K562 (cell line): ENCODE measurements around the gene FRMPD4.

Experiments
- BMI1 ChIP-seq: fragments of 150-350 bp; IDR thresholded peaks from 2 replicates; pipeline ENCODE4 v1.6.1; 2014; ENCODE audit warnings: low read length
- CBX3 ChIP-seq, 2 experiments: IDR thresholded peaks; 1 replicate in 1 of 2; 2 replicates in 1 of 2; pipeline ENCODE4 v1.6.1; 2012; ENCODE audit warnings: inconsistent platforms in 2 of 2, low read length in 2 of 2, borderline replicate concordance in 1 of 2, control low read depth in 1 of 2
- CHD2 ChIP-seq: IDR thresholded peaks from 2 replicates; pipeline ENCODE4 v1.6.1; 2011; ENCODE audit warnings: low read depth, low read length
- ZNF165 ChIP-seq: fragments of 250-450 bp; sonication (Bioruptor Pico); IDR thresholded peaks from 2 replicates; pipeline ENCODE4 v1.4.0; 2020; ENCODE audit warnings: borderline replicate concordance
- TF ChIP-seq, protein P1 (sequence below): sonication (generic); formaldehyde crosslinking; IDR thresholded peaks from 2 replicates; pipeline ENCODE4 v1.8.1; 2023; ENCODE audit warnings: mild to moderate bottlenecking, missing genetic modification reagents
- TF ChIP-seq, protein P2 (sequence below): fragments of 250-450 bp; sonication (Bioruptor Pico); IDR thresholded peaks from 2 replicates; pipeline ENCODE4 v1.6.1; 2021; ENCODE audit warnings: mild to moderate bottlenecking

DNA sequence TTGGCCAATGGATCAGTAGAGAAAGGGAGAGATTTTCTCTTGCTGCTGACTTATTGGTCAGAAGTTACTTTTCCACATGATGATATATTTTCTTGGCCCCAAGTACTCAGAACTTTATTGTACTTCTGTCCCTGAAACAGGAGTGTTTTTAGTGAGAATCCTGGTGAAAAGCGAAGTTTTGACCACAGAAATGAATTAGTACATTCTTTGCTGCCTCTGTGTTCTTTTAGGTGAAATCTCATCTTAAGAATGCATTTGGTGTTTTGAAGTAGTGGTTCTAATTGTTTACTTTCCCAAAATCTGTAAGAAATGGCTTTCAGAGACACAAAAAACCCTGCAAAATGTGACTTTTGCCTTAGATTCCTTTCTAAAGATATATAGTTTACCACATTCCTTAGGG is 240.4 kb downstream of the FRMPD4 start:
- TF ChIP-seq CBX3 (IDR thresholded peaks at IDR 0.05; ENCODE audit: borderline replicate concordance in 1 of 2, low read length in 2 of 2) = no peak
- TF ChIP-seq ZNF165 = no peak
- TF ChIP-seq, protein P1, sequence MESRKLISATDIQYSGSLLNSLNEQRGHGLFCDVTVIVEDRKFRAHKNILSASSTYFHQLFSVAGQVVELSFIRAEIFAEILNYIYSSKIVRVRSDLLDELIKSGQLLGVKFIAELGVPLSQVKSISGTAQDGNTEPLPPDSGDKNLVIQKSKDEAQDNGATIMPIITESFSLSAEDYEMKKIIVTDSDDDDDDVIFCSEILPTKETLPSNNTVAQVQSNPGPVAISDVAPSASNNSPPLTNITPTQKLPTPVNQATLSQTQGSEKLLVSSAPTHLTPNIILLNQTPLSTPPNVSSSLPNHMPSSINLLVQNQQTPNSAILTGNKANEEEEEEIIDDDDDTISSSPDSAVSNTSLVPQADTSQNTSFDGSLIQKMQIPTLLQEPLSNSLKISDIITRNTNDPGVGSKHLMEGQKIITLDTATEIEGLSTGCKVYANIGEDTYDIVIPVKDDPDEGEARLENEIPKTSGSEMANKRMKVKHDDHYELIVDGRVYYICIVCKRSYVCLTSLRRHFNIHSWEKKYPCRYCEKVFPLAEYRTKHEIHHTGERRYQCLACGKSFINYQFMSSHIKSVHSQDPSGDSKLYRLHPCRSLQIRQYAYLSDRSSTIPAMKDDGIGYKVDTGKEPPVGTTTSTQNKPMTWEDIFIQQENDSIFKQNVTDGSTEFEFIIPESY (CRISPR knock-in tag) = no peak
- no peak for TF ChIP-seq CHD2
- no peak for TF ChIP-seq BMI1
- TF ChIP-seq, protein P2, sequence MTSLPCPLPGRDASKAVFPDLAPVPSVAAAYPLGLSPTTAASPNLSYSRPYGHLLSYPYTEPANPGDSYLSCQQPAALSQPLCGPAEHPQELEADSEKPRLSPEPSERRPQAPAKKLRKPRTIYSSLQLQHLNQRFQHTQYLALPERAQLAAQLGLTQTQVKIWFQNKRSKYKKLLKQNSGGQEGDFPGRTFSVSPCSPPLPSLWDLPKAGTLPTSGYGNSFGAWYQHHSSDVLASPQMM = no peak
